ENCODE results near the gene DCAF11.

Gene DCAF11

DNA sequence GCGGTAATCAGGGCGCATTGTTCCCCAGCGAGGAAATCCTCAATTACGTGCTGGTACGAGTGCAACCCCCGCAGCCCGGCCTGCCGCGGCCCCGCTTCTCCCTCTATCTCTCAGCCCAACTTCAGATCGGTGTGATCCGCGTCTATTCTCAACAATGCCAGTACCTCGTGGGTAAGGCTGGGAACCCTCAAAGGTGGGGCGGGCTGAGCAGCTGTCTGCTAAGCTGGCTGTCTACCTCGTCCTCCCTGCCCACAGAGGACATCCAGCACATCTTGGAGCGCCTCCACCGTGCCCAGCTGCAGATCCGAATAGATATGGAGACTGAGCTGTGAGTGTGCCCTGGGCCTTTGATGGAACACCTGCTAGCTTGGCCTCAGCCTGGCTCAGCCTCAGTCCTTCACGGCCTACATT, 58.3 kb downstream of the DCAF11 start:
- no peak for TF ChIP-seq CTCF (conservative IDR thresholded peaks at IDR 0.05; ENCODE audit: low read depth, low read length)
- no peak for DNase-seq (ENCODE audit: low read depth)
- peak overlapping the region; percentile 96 for H3K4me3 ChIP-seq (ENCODE audit: low read length)
